ENCODE results near the gene METTL15.

METTL15 gene

GRCh38 chr11:28114731-28115130 lies 6.5 kb downstream of the METTL15 start:
- Histone ChIP-seq H3K79me2 (ENCODE audit: insufficient read depth, low read length) (peaks cover 56% of the 10 kb centered on the region), H3F3A (ENCODE audit: insufficient read depth) (peaks cover 7% of the 10 kb centered on the region; the same call in 1 of the 2 replicates), H3K36me3 (ENCODE audit: low read length) (peaks cover 14% of the 10 kb centered on the region), H4K20me1 (ENCODE audit: low read depth, low read length) (0 out of 2 replicates have a peak, but pooled peaks cover 6% of the 10 kb centered on the region), H3K9me2 (replicated peaks; ENCODE audit: insufficient read depth, low read length) (no peaks in the 10 kb centered on the region), H3K27me3 (ENCODE audit: low read length) (no peaks in the 10 kb centered on the region), H3K4me3 (ENCODE audit: insufficient read depth, low read length, poor library complexity, severe bottlenecking) (no peak overlapping the region), H3K4me2 (ENCODE audit: low read depth, low read length, poor library complexity, severe bottlenecking) (no peak overlapping the region), H2AFZ (ENCODE audit: low read depth, low read length, severe bottlenecking) (no peak overlapping the region), H3K9ac (ENCODE audit: low read length) (no peak overlapping the region), H3K9me3 (ENCODE audit: insufficient read depth, low read length) (no peaks in the 10 kb centered on the region), H3K27ac (ENCODE audit: low read depth, low read length) (no peak overlapping the region)
- TF ChIP-seq CTCF (IDR thresholded peaks at IDR 0.05; ENCODE audit: insufficient read depth, low read length, poor library complexity, severe bottlenecking): no peak
- no peak for TF ChIP-seq EZH2phosphoT487 (conservative IDR thresholded peaks at IDR 0.05; ENCODE audit: low read length)

- H3K9me2 ChIP-seq (replicated peaks; ENCODE audit: insufficient read depth, low read length): no peaks in the 10 kb centered on the region
Measured at GRCh38 chr11:28117712-28118111, 9.5 kb downstream of the METTL15 start.

GRCh38 chr11:28123151-28123581 lies 15.0 kb downstream of the METTL15 start:
- Histone ChIP-seq H3K9me3 (ENCODE audit: insufficient read depth, low read length) (no peaks in the 10 kb centered on the region), H2AFZ (ENCODE audit: low read depth, low read length, severe bottlenecking) (no peak overlapping the region), H3K79me2 (ENCODE audit: insufficient read depth, low read length) (peaks cover 21% of the 10 kb centered on the region), H3K27ac (ENCODE audit: low read depth, low read length) (no peak overlapping the region), H3K9me2 (replicated peaks; ENCODE audit: insufficient read depth, low read length) (no peaks in the 10 kb centered on the region), H4K20me1 (ENCODE audit: low read depth, low read length) (0 out of 2 replicates have a peak, but pooled peaks cover 1% of the 10 kb centered on the region), H3K36me3 (ENCODE audit: low read length) (peaks cover 14% of the 10 kb centered on the region; the same call in 1 of the 2 replicates), H3K4me3 (ENCODE audit: insufficient read depth, low read length, poor library complexity, severe bottlenecking) (no peak overlapping the region), H3K9ac (ENCODE audit: low read length) (no peak overlapping the region), H3K27me3 (ENCODE audit: low read length) (no peaks in the 10 kb centered on the region), H3K4me2 (ENCODE audit: low read depth, low read length, poor library complexity, severe bottlenecking) (no peak overlapping the region), H3F3A (ENCODE audit: insufficient read depth) (peaks cover 3% of the 10 kb centered on the region; the same call in 1 of the 2 replicates)
- TF ChIP-seq EZH2phosphoT487 (conservative IDR thresholded peaks at IDR 0.05; ENCODE audit: low read length) (no peak), CTCF (IDR thresholded peaks at IDR 0.05; ENCODE audit: insufficient read depth, low read length, poor library complexity, severe bottlenecking) (no peak)

More at GRCh38 chr11:28117712-28118111, 9.5 kb downstream of the METTL15 start:
- Histone ChIP-seq H3K4me2 (ENCODE audit: low read depth, low read length, poor library complexity, severe bottlenecking) (no peak overlapping the region), H3K9ac (ENCODE audit: low read length) (no peak overlapping the region), H3K27me3 (ENCODE audit: low read length) (no peaks in the 10 kb centered on the region), H3K9me3 (ENCODE audit: insufficient read depth, low read length) (no peaks in the 10 kb centered on the region), H3K27ac (ENCODE audit: low read depth, low read length) (no peak overlapping the region), H3K36me3 (ENCODE audit: low read length) (peaks cover 11% of the 10 kb centered on the region; the same call in 1 of the 2 replicates), H3K79me2 (ENCODE audit: insufficient read depth, low read length) (peaks cover 44% of the 10 kb centered on the region), H4K20me1 (ENCODE audit: low read depth, low read length) (0 out of 2 replicates have a peak, but pooled peaks cover 6% of the 10 kb centered on the region), H3K4me3 (ENCODE audit: insufficient read depth, low read length, poor library complexity, severe bottlenecking) (no peak overlapping the region), H2AFZ (ENCODE audit: low read depth, low read length, severe bottlenecking) (no peak overlapping the region), H3F3A (ENCODE audit: insufficient read depth) (peaks cover 7% of the 10 kb centered on the region; the same call in 1 of the 2 replicates)
- TF ChIP-seq CTCF (IDR thresholded peaks at IDR 0.05; ENCODE audit: insufficient read depth, low read length, poor library complexity, severe bottlenecking) (no peak), EZH2phosphoT487 (conservative IDR thresholded peaks at IDR 0.05; ENCODE audit: low read length) (no peak)
